Endothelial cell of umbilical vein (primary cell): ENCODE data around the gene GPR158. TPM values are rescaled to one million over a fixed set of nuclear protein-coding genes. Genes with fewer than 3 reads are reported as not detected.

ENCODE experiments used
- BruUV-seq: library from RNA; stranded (reverse); fragments of 400-500 nt; replicated peaks from 2 replicates; lab custom pipeline; 2021; lab: Mats Ljungman, UMichigan
- CTCF ChIA-PET: fragments of 300-600, 350-600 bp; sonication (Branson Sonifier 250); formaldehyde crosslinking; loops from one replicate; lab custom pipeline; 2021; ENCODE audit warnings: antibody characterized with exemption, inconsistent platforms; lab: Charles Lee
- POLR2A ChIA-PET: fragments of 300-600, 350-600 bp; sonication (Branson Sonifier 250); formaldehyde crosslinking; loops from one replicate; lab custom pipeline; 2021; ENCODE audit warnings: antibody characterized with exemption, inconsistent platforms; lab: Charles Lee
- DNase-seq: peaks from one replicate; pipeline ENCODE4 v3.0.0-alpha.2; 2011; ENCODE audit warnings: low read depth, low spot score
- FAIRE-seq: peaks from 2 replicates; lab custom pipeline; 2011; peaks lifted over from hg19 to GRCh38; lab: Jason Lieb, UNC
- H2AFZ ChIP-seq: 2 replicates; pipeline ENCODE4 v1.6.0; 2012; ENCODE audit warnings: low read depth, low read length, control low read depth, inconsistent platforms
- H3K27ac ChIP-seq: 2 replicates; pipeline ENCODE4 v1.5.1; 2011; ENCODE audit warnings: low read depth, mild to moderate bottlenecking, control low read depth, low read length, moderate library complexity; ENCODE audit not compliant: insufficient read depth
- H3K27me3 ChIP-seq, 2 experiments: 2 replicates each; pipeline versions ENCODE4 v1.6.0 to v1.6.1; 2011; ENCODE audit warnings: low read length in 2 of 2, mixed read lengths in 1 of 2; ENCODE audit not compliant: control insufficient read depth in 2 of 2, insufficient read depth in 2 of 2
- H3K36me3 ChIP-seq, 2 experiments: 2 replicates in 1 of 2; 3 replicates in 1 of 2; pipeline ENCODE4 v1.5.1; 2011; ENCODE audit warnings: low read length in 2 of 2, mild to moderate bottlenecking in 1 of 2, moderate library complexity in 1 of 2; ENCODE audit not compliant: control insufficient read depth in 2 of 2, insufficient read depth in 2 of 2; ENCODE audit errors: extremely low read depth in 1 of 2
- H3K4me1 ChIP-seq: 3 replicates; pipeline ENCODE4 v1.5.1; 2011; ENCODE audit warnings: mild to moderate bottlenecking, low read length; ENCODE audit not compliant: control insufficient read depth, insufficient read depth; ENCODE audit errors: extremely low read depth
- H3K4me2 ChIP-seq: 2 replicates; pipeline ENCODE4 v1.6.1; 2011; ENCODE audit warnings: low read length, control low read depth, mixed read lengths; ENCODE audit not compliant: insufficient read depth
- H3K4me3 ChIP-seq, 3 experiments: fragments of 200-600 bp in 1 of 3; sonication (generic), shearing (Covaris generic) in 1 of 3; replicated peaks in 1 of 3; 2 replicates each; pipeline ENCODE4 v1.5.1; 2011 to 2016; ENCODE audit warnings: control low read depth in 3 of 3, low read length in 3 of 3, mild to moderate bottlenecking in 2 of 3, inconsistent platforms in 1 of 3, low read depth in 1 of 3, moderate library complexity in 1 of 3; ENCODE audit not compliant: insufficient read depth in 1 of 3
- H3K79me2 ChIP-seq: 2 replicates; pipeline ENCODE4 v1.6.0; 2012; ENCODE audit warnings: low read length, inconsistent platforms; ENCODE audit not compliant: control insufficient read depth, insufficient read depth
- H3K9ac ChIP-seq: replicated peaks from 2 replicates; pipeline ENCODE3; 2011; ENCODE audit warnings: low read length, control low read depth; ENCODE audit not compliant: insufficient read depth; ENCODE audit errors: extremely low read depth
- H3K9me1 ChIP-seq: replicated peaks from 3 replicates; pipeline ENCODE4 v1.6.0; 2011; ENCODE audit warnings: mild to moderate bottlenecking, low read length; ENCODE audit not compliant: control insufficient read depth, insufficient read depth; ENCODE audit errors: extremely low read depth
- H3K9me3 ChIP-seq: replicated peaks from 2 replicates; pipeline ENCODE4 v1.5.1; 2012; ENCODE audit warnings: low read length, inconsistent platforms; ENCODE audit not compliant: control insufficient read depth, insufficient read depth
- H4K20me1 ChIP-seq: replicated peaks from 2 replicates; pipeline ENCODE3; 2011; ENCODE audit warnings: mild to moderate bottlenecking, low read length; ENCODE audit not compliant: control insufficient read depth, insufficient read depth; ENCODE audit errors: extremely low read depth
- CTCF ChIP-seq, 2 donors: IDR thresholded peaks; 1 replicate in 1 of 2; 2 replicates in 1 of 2; pipeline ENCODE4 v1.5.1; 2011; ENCODE audit warnings: low read length in 2 of 2, mild to moderate bottlenecking in 2 of 2, moderate library complexity in 2 of 2, control low read depth in 1 of 2, inconsistent platforms in 1 of 2, low read depth in 1 of 2; ENCODE audit not compliant: insufficient read depth in 1 of 2; ENCODE audit errors: extremely low read depth in 1 of 2
- EZH2 ChIP-seq: IDR thresholded peaks from 2 replicates; pipeline ENCODE4 v1.6.1; 2012; ENCODE audit warnings: borderline replicate concordance, low read depth, mild to moderate bottlenecking, moderate library complexity, low read length, inconsistent platforms; ENCODE audit not compliant: severe bottlenecking
- FOS ChIP-seq: IDR thresholded peaks from 2 replicates; pipeline ENCODE4 v1.6.1; 2011; ENCODE audit warnings: mild to moderate bottlenecking, low read length, moderate library complexity, borderline replicate concordance; ENCODE audit not compliant: insufficient read depth
- GATA2 ChIP-seq: IDR thresholded peaks from 2 replicates; pipeline ENCODE4 v1.7.0; 2011; ENCODE audit warnings: low read depth, mild to moderate bottlenecking, moderate library complexity, mixed read lengths, low read length; ENCODE audit not compliant: insufficient read length, insufficient read depth
- JUN ChIP-seq: IDR thresholded peaks from 2 replicates; pipeline ENCODE4 v1.6.1; 2011; ENCODE audit warnings: borderline replicate concordance, low read depth; ENCODE audit not compliant: insufficient read length, insufficient read depth
- MAX ChIP-seq: IDR thresholded peaks from 2 replicates; pipeline ENCODE4 v1.6.1; 2011; ENCODE audit not compliant: insufficient read depth, insufficient read length
- MYC ChIP-seq: IDR thresholded peaks from one replicate; pipeline ENCODE4 v1.6.1; 2011; ENCODE audit warnings: mild to moderate bottlenecking, low read depth, low read length
- POLR2A ChIP-seq: IDR thresholded peaks from 2 replicates; pipeline ENCODE4 v1.6.1; 2012; ENCODE audit warnings: low read depth, mild to moderate bottlenecking, control low read depth, low read length
- POLR2AphosphoS5 ChIP-seq: IDR thresholded peaks from 2 replicates; pipeline ENCODE4 v1.6.1; 2012; ENCODE audit warnings: low read depth, mild to moderate bottlenecking, control low read depth, low read length, moderate library complexity; ENCODE audit not compliant: insufficient read depth
- dilution Hi-C: fragments of 300-500 bp; cut with MboI; formaldehyde crosslinking; loops from one replicate; pipeline ENCODE4 v1.15.0; 2019; ENCODE audit warnings: low sequenced_read_pairs; ENCODE audit not compliant: extremely low pct_ligation_motif_present
- intact Hi-C: fragments of 100-400 bp; cut with micrococcal nuclease; formaldehyde crosslinking; loops from one replicate; pipeline ENCODE4 v1.10.0; 2022
- polyA plus RNA-seq, 4 experiments: library from polyadenylated mRNA; depleted of rRNA in 3 of 4; stranded (reverse) in 3 of 4; unstranded in 1 of 4; fragments of >200 nt; gene quantifications; 2 replicates each; pipeline versions ENCODE4 v1.2.1 to v1.2.3, GENCODE V29; 2011 to 2012; ENCODE audit warnings: missing spikeins in 1 of 4
- total RNA-seq: library from RNA; stranded (reverse); gene quantifications from 2 replicates; pipeline ENCODE4 v1.2.3, GENCODE V29; 2021

Gene GPR158
- total and polyA plus RNA-seq, 2 donors (not counting 3 experiments of a cell fraction or from before 2014, with no cell fraction given): not detected

GRCh38 chr10:25398680-25399079, 223.9 kb downstream of the GPR158 start:
- Histone ChIP-seq H3K79me2 (no peaks in the 10 kb centered on the region), H4K20me1 (no peaks in the 10 kb centered on the region), H3K9me3 (no peaks in the 10 kb centered on the region), H3K27ac (no peak overlapping the region), H3K4me1 (no peaks in the 10 kb centered on the region), H3K9ac (no peak overlapping the region), H3K36me3 (no peaks in the 10 kb centered on the region), H2AFZ (no peak overlapping the region), H3K9me1 (no peaks in the 10 kb centered on the region), H3K4me2 (no peak overlapping the region), H3K4me3 (no peak overlapping the region), H3K27me3 (no peaks in the 10 kb centered on the region)
- no peak for TF ChIP-seq FOS
- TF ChIP-seq JUN: no peak
- TF ChIP-seq POLR2A: no peak
- TF ChIP-seq EZH2: no peak
- no peak for TF ChIP-seq MAX
- no peak for TF ChIP-seq POLR2AphosphoS5
- no peak for TF ChIP-seq GATA2
- no peak for TF ChIP-seq CTCF (IDR thresholded peaks at IDR 0.05; ENCODE audit: extremely low read depth in 1 of 2, insufficient read depth in 1 of 2, low read depth in 1 of 2, low read length in 2 of 2)
- no peak for TF ChIP-seq MYC
- ChIA-PET CTCF (no interaction called here), POLR2A (no interaction called here)
- intact Hi-C loops: no loop called here
- FAIRE-seq (no peak), DNase-seq (no peak)
- no TSS peak for BruUV-seq
- dilution Hi-C loops: no loop called here
